ENCODE data around the gene TMEM91. TPM values are rescaled to one million over a fixed set of nuclear protein-coding genes. Genes with fewer than 3 reads are reported as not detected.
"Not testable (repeated sequence)": the region's sequence is repeated elsewhere in the genome, so short reads cannot be mapped to it uniquely, and the experiment has no call there.

The TMEM91 gene
- total and polyA plus RNA-seq, 5 donors from 2014 or later: 2.0 to 12.4 (median 4.5) TPM

DNA sequence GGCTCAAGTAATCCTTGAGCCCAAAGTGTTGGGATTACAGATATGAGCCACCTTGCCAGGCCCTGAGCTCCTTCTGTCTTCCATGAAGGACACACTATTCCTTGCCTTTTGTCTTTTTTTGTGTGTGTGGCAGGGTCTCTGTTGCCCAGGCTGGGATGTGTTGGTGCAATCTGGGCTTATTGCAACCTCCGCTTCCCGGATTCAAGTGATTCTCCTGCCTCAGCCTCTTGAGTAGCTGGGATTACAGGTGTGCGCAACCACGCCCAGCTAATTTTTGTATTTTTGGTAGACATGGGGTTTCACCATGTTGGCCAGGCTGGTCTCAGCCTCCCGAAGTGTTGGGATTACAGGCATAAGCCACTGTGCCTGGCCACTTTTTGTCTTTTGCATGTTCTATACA lies 32.5 kb downstream of the TMEM91 start:
- not testable (repeated sequence) for ATAC-seq (ENCODE audit: low read depth in 2 of 2); H3K9me3 Mint-ChIP-seq; H3K4me1 ChIP-seq (ENCODE audit: control insufficient read depth, insufficient read depth, low read length, poor library complexity, severe bottlenecking); H3K9me3 ChIP-seq (ENCODE audit: control insufficient read depth in 2 of 2, low read length in 2 of 2); DNase-seq; H3K27ac ChIP-seq (ENCODE audit: insufficient read depth, low read length, poor library complexity, severe bottlenecking); H3K27me3 ChIP-seq (ENCODE audit: control insufficient read depth, insufficient read depth, low read length); H3K4me3 ChIP-seq (ENCODE audit: low read depth, low read length); H3K27me3 Mint-ChIP-seq; H3K27ac Mint-ChIP-seq
- peaks cover 18% of the 10 kb centered on the region for H3K36me3 ChIP-seq (ENCODE audit: control insufficient read depth, insufficient read depth, low read length)
- Mint-ChIP-seq H3K4me1 (peaks cover 5 to 13% (median 9%) of the 10 kb centered on the region in 4 donors), H3K4me3 (peak overlapping the region in 1 of 4 donors; percentile 7), H3K36me3 (peaks cover 18% of the 10 kb centered on the region)

DNA sequence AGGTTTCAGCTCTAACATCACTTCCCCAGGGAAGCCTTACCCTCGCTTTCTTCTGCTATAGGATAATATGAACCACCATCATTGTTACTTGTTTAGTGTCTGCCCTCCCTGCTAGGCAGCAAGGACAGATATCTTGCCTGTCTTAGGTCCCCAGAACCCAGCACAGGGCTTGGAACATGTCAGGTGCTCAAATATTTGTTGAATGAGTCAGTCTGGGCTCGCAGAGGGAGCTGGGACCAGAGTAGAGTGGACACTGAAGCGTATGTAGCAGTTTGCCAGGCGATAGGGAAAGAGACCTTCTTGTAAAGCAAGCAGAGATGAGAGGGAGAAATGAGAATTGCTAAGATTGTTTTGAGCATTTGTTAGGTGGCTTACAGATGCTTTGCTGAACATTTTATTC lies 33.0 kb downstream of the TMEM91 start:
- Histone ChIP-seq H3K27ac (ENCODE audit: insufficient read depth, low read length, poor library complexity, severe bottlenecking) (no peak overlapping the region), H3K4me1 (ENCODE audit: control insufficient read depth, insufficient read depth, low read length, poor library complexity, severe bottlenecking) (no peaks in the 10 kb centered on the region), H3K9me3 (ENCODE audit: control insufficient read depth in 2 of 2, low read length in 2 of 2) (no peaks in the 10 kb centered on the region), H3K4me3 (ENCODE audit: low read depth, low read length) (no peak overlapping the region), H3K27me3 (ENCODE audit: control insufficient read depth, insufficient read depth, low read length) (no peaks in the 10 kb centered on the region), H3K36me3 (ENCODE audit: control insufficient read depth, insufficient read depth, low read length) (peaks cover 21% of the 10 kb centered on the region)
- Mint-ChIP-seq H3K9me3 (no peaks in the 10 kb centered on the region), H3K4me1 (peaks cover 5 to 13% (median 9%) of the 10 kb centered on the region in 4 donors), H3K4me3 (peak overlapping the region in 1 of 4 donors; percentile 7), H3K36me3 (peaks cover 22% of the 10 kb centered on the region), H3K27ac (no peak overlapping the region), H3K27me3 (no peaks in the 10 kb centered on the region)
- DNase-seq (no peak), ATAC-seq (ENCODE audit: low read depth in 2 of 2) (no peak)

DNA sequence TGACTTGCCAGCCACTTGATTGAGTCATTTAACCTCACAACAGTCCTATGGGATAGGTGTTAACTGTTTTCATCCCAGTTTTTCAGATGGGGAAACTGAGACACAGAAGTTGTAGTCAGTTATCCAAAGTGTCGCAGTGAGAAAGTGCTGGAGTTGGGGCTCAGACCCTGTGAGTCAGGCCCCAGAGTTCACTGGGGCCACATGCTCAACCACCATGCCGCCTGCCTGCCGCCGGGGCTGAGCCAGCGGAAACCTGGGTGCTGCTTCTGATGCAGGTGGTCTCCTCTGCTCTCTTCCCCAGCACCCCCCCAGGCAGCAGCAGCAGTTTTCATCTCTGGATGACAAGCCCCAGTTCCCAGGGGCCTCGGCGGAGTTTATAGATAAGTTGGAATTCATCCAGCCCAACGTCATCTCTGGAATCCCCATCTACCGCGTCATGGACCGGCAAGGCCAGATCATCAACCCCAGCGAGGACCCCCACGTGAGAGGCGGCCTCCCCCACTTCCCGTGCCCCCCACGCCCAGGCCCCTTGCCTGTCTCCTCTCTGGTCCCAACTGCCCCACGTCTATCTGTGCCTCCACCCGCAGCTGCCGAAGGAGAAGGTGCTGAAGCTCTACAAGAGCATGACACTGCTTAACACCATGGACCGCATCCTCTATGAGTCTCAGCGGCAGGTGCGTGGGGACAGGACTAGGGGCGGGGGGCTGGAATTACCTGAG lies 34.2 kb downstream of the TMEM91 start:
- no peak overlapping the region for H3K27ac ChIP-seq (ENCODE audit: insufficient read depth, low read length, poor library complexity, severe bottlenecking)
- H3K4me1 ChIP-seq (ENCODE audit: control insufficient read depth, insufficient read depth, low read length, poor library complexity, severe bottlenecking): no peaks in the 10 kb centered on the region
- Mint-ChIP-seq H3K36me3 (peaks cover 25% of the 10 kb centered on the region), H3K4me3 (no peak overlapping the region), H3K27me3 (no peaks in the 10 kb centered on the region), H3K4me1 (peaks cover 5 to 13% (median 7%) of the 10 kb centered on the region in 4 donors), H3K9me3 (no peaks in the 10 kb centered on the region), H3K27ac (no peak overlapping the region)
- DNase-seq (no peak), ATAC-seq (ENCODE audit: low read depth in 2 of 2) (no peak)
- H3K27me3 ChIP-seq (ENCODE audit: control insufficient read depth, insufficient read depth, low read length): no peaks in the 10 kb centered on the region
- no peaks in the 10 kb centered on the region for H3K9me3 ChIP-seq (ENCODE audit: control insufficient read depth in 2 of 2, low read length in 2 of 2)
- no peak overlapping the region for H3K4me3 ChIP-seq (ENCODE audit: low read depth, low read length)
- H3K36me3 ChIP-seq (ENCODE audit: control insufficient read depth, insufficient read depth, low read length): peaks cover 31% of the 10 kb centered on the region

DNA sequence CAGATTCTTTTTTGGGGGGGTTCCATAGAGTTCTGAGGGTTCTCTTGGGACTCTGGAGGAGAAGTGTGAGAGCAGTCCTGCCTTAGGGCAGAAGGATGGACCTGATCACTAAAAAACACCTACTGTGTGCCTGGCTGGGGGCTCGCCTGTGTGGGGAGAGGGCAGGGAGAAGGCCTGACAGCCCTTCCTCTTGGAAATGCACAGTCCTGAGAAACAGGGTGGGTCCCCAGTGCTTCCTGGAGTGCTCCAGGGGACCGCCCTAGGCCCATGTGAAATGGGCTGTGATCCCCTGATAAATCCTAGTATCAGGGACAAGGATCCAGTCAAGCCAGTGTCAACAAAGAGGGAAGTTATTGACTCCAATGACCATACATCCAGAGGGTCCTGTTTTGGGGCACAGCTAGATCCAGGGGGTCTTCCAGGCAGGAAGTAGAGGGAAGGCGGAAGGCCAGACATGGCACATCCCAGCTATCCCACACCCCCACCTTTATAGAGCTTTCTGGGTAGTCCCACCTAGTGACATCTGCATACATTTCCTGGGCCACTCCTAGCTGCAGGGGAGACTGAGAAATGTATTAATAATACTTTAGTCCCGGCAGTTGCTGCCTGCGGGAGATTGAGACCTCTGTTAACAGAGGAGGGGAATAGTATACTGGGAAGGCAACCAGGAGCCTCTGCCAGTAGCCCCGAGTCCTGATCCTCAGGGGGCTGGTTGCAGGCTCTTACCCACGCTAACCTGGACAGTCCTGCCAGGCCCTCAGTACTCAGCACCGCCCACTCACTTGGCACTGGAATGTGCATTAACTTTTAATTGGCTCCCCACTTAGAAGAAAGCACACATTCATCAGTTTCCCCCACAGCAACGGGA lies 35.0 kb downstream of the TMEM91 start:
- Mint-ChIP-seq H3K27me3 (no peaks in the 10 kb centered on the region), H3K9me3 (no peaks in the 10 kb centered on the region), H3K4me3 (no peak overlapping the region), H3K4me1 (peaks cover 5 to 13% (median 7%) of the 10 kb centered on the region in 4 donors), H3K36me3 (peaks cover 28% of the 10 kb centered on the region), H3K27ac (no peak overlapping the region)
- DNase-seq (no peak), ATAC-seq (ENCODE audit: low read depth in 2 of 2) (no peak)
- Histone ChIP-seq H3K9me3 (ENCODE audit: control insufficient read depth in 2 of 2, low read length in 2 of 2) (no peaks in the 10 kb centered on the region), H3K27ac (ENCODE audit: insufficient read depth, low read length, poor library complexity, severe bottlenecking) (no peak overlapping the region), H3K27me3 (ENCODE audit: control insufficient read depth, insufficient read depth, low read length) (no peaks in the 10 kb centered on the region), H3K4me1 (ENCODE audit: control insufficient read depth, insufficient read depth, low read length, poor library complexity, severe bottlenecking) (no peaks in the 10 kb centered on the region), H3K36me3 (ENCODE audit: control insufficient read depth, insufficient read depth, low read length) (peaks cover 35% of the 10 kb centered on the region), H3K4me3 (ENCODE audit: low read depth, low read length) (no peak overlapping the region)

DNA sequence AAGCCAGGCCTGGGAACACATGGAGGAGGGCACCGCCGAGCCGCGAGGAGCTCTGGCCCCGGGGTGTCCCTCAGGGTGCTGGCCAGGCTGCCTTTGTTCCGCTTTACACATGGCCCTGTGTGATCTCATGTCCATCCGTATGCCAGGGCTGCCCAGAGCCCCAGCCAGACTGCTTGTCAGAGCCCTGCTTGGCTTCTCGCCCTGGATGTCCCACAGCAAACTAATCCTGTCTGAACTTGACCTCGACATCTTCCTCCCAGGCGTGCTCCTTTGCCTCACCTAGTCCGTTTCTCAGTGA lies 35.6 kb downstream of the TMEM91 start:
- H3K27me3 Mint-ChIP-seq: no peaks in the 10 kb centered on the region
- H3K27ac ChIP-seq (ENCODE audit: insufficient read depth, low read length, poor library complexity, severe bottlenecking): no peak overlapping the region
- peaks cover 28% of the 10 kb centered on the region for H3K36me3 Mint-ChIP-seq
- H3K4me3 ChIP-seq (ENCODE audit: low read depth, low read length): no peak overlapping the region
- H3K4me1 ChIP-seq (ENCODE audit: control insufficient read depth, insufficient read depth, low read length, poor library complexity, severe bottlenecking): no peaks in the 10 kb centered on the region
- no peaks in the 10 kb centered on the region for H3K9me3 ChIP-seq (ENCODE audit: control insufficient read depth in 2 of 2, low read length in 2 of 2)
- peaks cover 37% of the 10 kb centered on the region for H3K36me3 ChIP-seq (ENCODE audit: control insufficient read depth, insufficient read depth, low read length)
- peak overlapping the region in 1 of 4 donors; percentile 28 for H3K4me3 Mint-ChIP-seq
- DNase-seq (no peak), ATAC-seq (ENCODE audit: low read depth in 2 of 2) (no peak)
- H3K27ac Mint-ChIP-seq: no peak overlapping the region
- H3K27me3 ChIP-seq (ENCODE audit: control insufficient read depth, insufficient read depth, low read length): no peaks in the 10 kb centered on the region
- H3K9me3 Mint-ChIP-seq: no peaks in the 10 kb centered on the region
- H3K4me1 Mint-ChIP-seq: peaks cover 3 to 13% (median 7%) of the 10 kb centered on the region in 4 donors

DNA sequence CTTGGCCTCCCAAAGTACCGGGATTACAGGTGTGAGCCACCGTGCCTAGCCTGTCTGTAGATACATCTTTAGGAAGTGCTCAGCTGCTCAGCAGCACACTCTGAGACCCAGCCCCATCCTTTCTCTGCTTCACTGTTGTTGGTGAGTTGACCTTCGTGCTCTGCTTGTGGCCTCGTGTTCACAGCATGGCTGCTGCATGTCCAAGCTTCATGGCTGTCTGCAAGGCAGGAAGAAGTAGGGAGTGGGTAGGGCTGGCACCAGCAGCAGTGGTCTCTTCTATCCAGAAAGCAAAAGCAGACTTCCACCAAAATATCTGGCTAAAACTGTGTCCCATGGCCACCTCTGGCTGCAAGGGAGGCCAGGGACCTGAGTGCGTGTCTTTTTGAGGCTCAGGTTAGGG lies 36.6 kb downstream of the TMEM91 start:
- H3K4me1 Mint-ChIP-seq: peaks cover 0 to 9% (median 6%) of the 10 kb centered on the region in 4 donors

DNA sequence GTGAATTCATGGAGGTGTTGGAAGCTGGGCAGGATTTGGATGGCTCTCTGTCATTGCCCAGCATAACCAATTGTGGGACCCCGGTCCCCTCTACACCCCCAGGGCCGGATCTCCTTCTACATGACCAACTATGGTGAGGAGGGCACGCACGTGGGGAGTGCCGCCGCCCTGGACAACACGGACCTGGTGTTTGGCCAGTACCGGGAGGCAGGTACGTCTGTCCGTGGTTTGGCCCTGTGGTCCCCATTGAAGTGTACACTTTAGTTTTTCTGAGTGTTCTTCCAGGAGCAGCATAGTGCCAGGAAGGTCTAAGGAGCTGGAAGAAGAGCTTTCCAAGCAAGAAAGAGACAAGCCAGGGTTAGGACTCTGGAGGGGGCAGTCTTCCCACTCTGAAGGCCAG lies 37.6 kb downstream of the TMEM91 start:
- no peak overlapping the region for H3K4me3 ChIP-seq (ENCODE audit: low read depth, low read length)
- H3K27me3 ChIP-seq (ENCODE audit: control insufficient read depth, insufficient read depth, low read length): no peaks in the 10 kb centered on the region
- peaks cover 0 to 9% (median 5%) of the 10 kb centered on the region in 4 donors for H3K4me1 Mint-ChIP-seq
- no peaks in the 10 kb centered on the region for H3K9me3 ChIP-seq (ENCODE audit: control insufficient read depth in 2 of 2, low read length in 2 of 2)
- H3K4me1 ChIP-seq (ENCODE audit: control insufficient read depth, insufficient read depth, low read length, poor library complexity, severe bottlenecking): no peaks in the 10 kb centered on the region
- H3K27ac ChIP-seq (ENCODE audit: insufficient read depth, low read length, poor library complexity, severe bottlenecking): no peak overlapping the region
- H3K36me3 Mint-ChIP-seq: peaks cover 21% of the 10 kb centered on the region
- no peak overlapping the region for H3K4me3 Mint-ChIP-seq
- H3K9me3 Mint-ChIP-seq: no peaks in the 10 kb centered on the region
- H3K27ac Mint-ChIP-seq: no peak overlapping the region
- no peaks in the 10 kb centered on the region for H3K27me3 Mint-ChIP-seq
- DNase-seq (no peak), ATAC-seq (ENCODE audit: low read depth in 2 of 2) (no peak)
- H3K36me3 ChIP-seq (ENCODE audit: control insufficient read depth, insufficient read depth, low read length): peaks cover 44% of the 10 kb centered on the region

More for the DNA sequence above, 36.6 kb downstream of the TMEM91 start:
- no peak overlapping the region for H3K4me3 Mint-ChIP-seq
- Histone ChIP-seq H3K9me3 (ENCODE audit: control insufficient read depth in 2 of 2, low read length in 2 of 2) (no peaks in the 10 kb centered on the region), H3K4me1 (ENCODE audit: control insufficient read depth, insufficient read depth, low read length, poor library complexity, severe bottlenecking) (no peaks in the 10 kb centered on the region), H3K27me3 (ENCODE audit: control insufficient read depth, insufficient read depth, low read length) (no peaks in the 10 kb centered on the region), H3K27ac (ENCODE audit: insufficient read depth, low read length, poor library complexity, severe bottlenecking) (no peak overlapping the region), H3K36me3 (ENCODE audit: control insufficient read depth, insufficient read depth, low read length) (peaks cover 39% of the 10 kb centered on the region), H3K4me3 (ENCODE audit: low read depth, low read length) (no peak overlapping the region)
- ATAC-seq (ENCODE audit: low read depth in 2 of 2): no peak
- H3K27ac Mint-ChIP-seq: no peak overlapping the region
- H3K27me3 Mint-ChIP-seq: no peaks in the 10 kb centered on the region
- peaks cover 21% of the 10 kb centered on the region for H3K36me3 Mint-ChIP-seq
- DNase-seq: no peak
- H3K9me3 Mint-ChIP-seq: no peaks in the 10 kb centered on the region
